CD4-positive, alpha-beta T cell treated with Interleukin-1 beta for 1 hour (primary cell): ENCODE measurements around the gene ADRA2C.

ENCODE experiments used
- DNase-seq, 2 donors: peaks; one replicate each; pipeline ENCODE4 v3.0.0-alpha.2; 2020 to 2022

The ADRA2C gene

GRCh38 chr4:3816983-3817960 is 51.1 kb downstream of the ADRA2C start:
- no peak for DNase-seq
